ENCODE measurements around the gene BEND6.

DNA sequence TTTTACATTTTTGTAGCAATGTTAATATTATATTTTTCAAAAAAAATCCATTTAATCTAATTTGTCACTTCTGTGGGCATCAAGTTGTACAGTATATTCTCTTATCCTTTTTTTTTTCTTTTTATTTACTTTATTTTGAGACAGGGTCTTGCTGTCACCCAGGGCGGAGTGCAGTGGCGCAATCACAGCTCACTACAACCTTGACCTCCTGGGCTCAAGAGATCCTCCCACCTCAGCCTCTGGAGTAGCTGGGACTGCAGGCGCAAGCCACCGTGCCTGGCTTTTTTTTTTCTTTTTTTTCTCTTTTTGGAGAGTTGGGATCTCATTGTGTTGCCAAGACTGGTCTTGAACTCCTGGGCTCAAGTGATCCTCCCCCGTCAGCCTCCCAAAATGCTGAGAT is 14.4 kb upstream of the BEND6 start:
- no peak for TF ChIP-seq GATA3 (IDR thresholded peaks at IDR 0.05; ENCODE audit: low read depth, low read length)
- TF ChIP-seq GATA2 (IDR thresholded peaks at IDR 0.05; ENCODE audit: low read depth, low read length), result no peak
